ENCODE data around the gene C11orf98.
"Not testable (repeated sequence)": the region's sequence is repeated elsewhere in the genome, so short reads cannot be mapped to it uniquely, and the experiment has no call there.

Gene C11orf98

GRCh38 chr11:62680825-62681240 is 15.8 kb upstream of the C11orf98 start:
- no peak for DNase-seq

GRCh38 chr11:62678770-62679696 is 14.0 kb upstream of the C11orf98 start, which contains the start of gene UBXN1:
TSS of gene UBXN1 (minus strand) at chr11:62679073. CDS start at chr11:62678923, 150 bp downstream.
- peak; percentile 91 for DNase-seq

- no peak for DNase-seq
Measured at GRCh38 chr11:62678433-62678769, 13.4 kb upstream of the C11orf98 start.

GRCh38 chr11:62677714-62678113 is 12.7 kb upstream of the C11orf98 start:
- DNase-seq: no peak

GRCh38 chr11:62677156-62677555 is 12.1 kb upstream of the C11orf98 start:
- DNase-seq: no peak

- DNase-seq: no peak
Measured at GRCh38 chr11:62676698-62677097, 11.7 kb upstream of the C11orf98 start.

GRCh38 chr11:62675415-62675814 is 10.4 kb upstream of the C11orf98 start:
- DNase-seq: not testable (repeated sequence)

- DNase-seq: no peak
Measured at GRCh38 chr11:62673196-62673525, 8.2 kb upstream of the C11orf98 start.

- DNase-seq: peak; percentile 91
Measured at GRCh38 chr11:62671608-62672389, 6.8 kb upstream of the C11orf98 start, which contains the start of the genes LBHD1 and UQCC3. TSS of gene LBHD1 (minus strand) at chr11:62672267. CDS start at chr11:62670031, 2,236 bp downstream. TSS of gene UQCC3 (plus strand) at chr11:62671673. CDS start at chr11:62671746, 73 bp downstream.

GRCh38 chr11:62671236-62671607 is 6.2 kb upstream of the C11orf98 start:
- DNase-seq: no peak

- no peak for DNase-seq
Measured at GRCh38 chr11:62669420-62670161, 4.6 kb upstream of the C11orf98 start.

- DNase-seq: no peak
Measured at GRCh38 chr11:62667460-62667859, 2.5 kb upstream of the C11orf98 start.

GRCh38 chr11:62666259-62666926 is 1.4 kb upstream of the C11orf98 start:
- peak; percentile 79 for DNase-seq

- DNase-seq: peak; percentile 90
Measured at GRCh38 chr11:62665599-62666258, 719 bp upstream of the C11orf98 start.

GRCh38 chr11:62664405-62665074 is 470 bp downstream of the C11orf98 start:
- DNase-seq: no peak

GRCh38 chr11:62656796-62657429 is 8.1 kb downstream of the C11orf98 start:
- no peak for DNase-seq

GRCh38 chr11:62654297-62654696 is 10.7 kb downstream of the C11orf98 start:
- DNase-seq: no peak

GRCh38 chr11:62652161-62653006 is 12.6 kb downstream of the C11orf98 start:
- no peak for DNase-seq

GRCh38 chr11:62650283-62650682 is 14.7 kb downstream of the C11orf98 start:
- DNase-seq: not testable (repeated sequence)

GRCh38 chr11:62649486-62649885 is 15.5 kb downstream of the C11orf98 start:
- no peak for DNase-seq
